Measurements from ENCODE around the gene MPND.

DNA sequence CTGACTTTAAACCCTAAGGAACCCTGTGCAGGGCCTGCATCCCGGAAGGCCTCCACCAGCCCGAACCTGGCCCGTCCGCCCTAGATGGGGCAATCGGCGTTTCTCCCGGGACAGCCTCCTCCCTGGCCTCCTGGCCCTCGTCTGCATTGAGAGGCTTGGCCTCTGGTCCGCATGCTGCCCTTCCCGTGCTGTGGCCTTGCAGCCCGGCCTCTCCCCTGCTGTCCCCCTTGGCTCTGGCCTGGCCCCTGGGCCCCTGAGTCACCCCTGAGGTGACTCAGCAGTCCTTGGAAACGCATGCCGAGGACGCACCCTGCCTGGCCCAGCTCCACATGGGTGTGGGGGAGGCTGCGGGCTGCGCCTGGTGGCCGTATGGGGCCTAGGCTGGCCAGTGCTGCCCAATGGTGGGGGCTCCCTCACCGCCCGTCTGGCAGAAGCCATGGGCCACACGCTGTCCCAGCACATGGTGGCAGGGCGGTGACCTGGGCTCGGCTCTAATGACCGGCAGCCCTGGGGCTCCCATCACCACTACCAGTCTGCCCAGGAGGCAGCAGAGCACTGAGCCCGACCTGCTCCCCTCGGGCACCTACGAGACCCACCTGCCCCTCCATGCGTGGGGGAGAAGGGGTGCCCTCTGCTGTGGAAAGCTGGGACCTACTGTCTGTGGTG lies 31.3 kb downstream of the MPND start:
- TF ChIP-seq, protein P1, sequence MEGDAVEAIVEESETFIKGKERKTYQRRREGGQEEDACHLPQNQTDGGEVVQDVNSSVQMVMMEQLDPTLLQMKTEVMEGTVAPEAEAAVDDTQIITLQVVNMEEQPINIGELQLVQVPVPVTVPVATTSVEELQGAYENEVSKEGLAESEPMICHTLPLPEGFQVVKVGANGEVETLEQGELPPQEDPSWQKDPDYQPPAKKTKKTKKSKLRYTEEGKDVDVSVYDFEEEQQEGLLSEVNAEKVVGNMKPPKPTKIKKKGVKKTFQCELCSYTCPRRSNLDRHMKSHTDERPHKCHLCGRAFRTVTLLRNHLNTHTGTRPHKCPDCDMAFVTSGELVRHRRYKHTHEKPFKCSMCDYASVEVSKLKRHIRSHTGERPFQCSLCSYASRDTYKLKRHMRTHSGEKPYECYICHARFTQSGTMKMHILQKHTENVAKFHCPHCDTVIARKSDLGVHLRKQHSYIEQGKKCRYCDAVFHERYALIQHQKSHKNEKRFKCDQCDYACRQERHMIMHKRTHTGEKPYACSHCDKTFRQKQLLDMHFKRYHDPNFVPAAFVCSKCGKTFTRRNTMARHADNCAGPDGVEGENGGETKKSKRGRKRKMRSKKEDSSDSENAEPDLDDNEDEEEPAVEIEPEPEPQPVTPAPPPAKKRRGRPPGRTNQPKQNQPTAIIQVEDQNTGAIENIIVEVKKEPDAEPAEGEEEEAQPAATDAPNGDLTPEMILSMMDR (IDR thresholded peaks at IDR 0.05), result no peak
- TF ChIP-seq POLR2A (IDR thresholded peaks at IDR 0.05), result no peak

Measured in thyroid gland (tissue), 4 donors.